Activated CD4-positive, alpha-beta memory T cell treated with anti-CD3 and anti-CD28 coated beads for 36 hours (primary cell): ENCODE data around the gene ELOVL1. TPM values are rescaled to one million over a fixed set of nuclear protein-coding genes. Genes with fewer than 3 reads are reported as not detected.
"Not testable (repeated sequence)": the region's sequence is repeated elsewhere in the genome, so short reads cannot be mapped to it uniquely, and the experiment has no call there.

Source experiments
- CTCF ChIA-PET: fragments of 350-600 bp; sonication (Branson Sonifier 250); formaldehyde crosslinking; loops from one replicate; lab custom pipeline; 2021; ENCODE audit warnings: antibody characterized with exemption, inconsistent platforms; lab: Charles Lee
- POLR2A ChIA-PET: fragments of 350-600 bp; sonication (Branson Sonifier 250); formaldehyde crosslinking; loops from one replicate; lab custom pipeline; 2021; ENCODE audit warnings: antibody characterized with exemption; lab: Charles Lee
- DNase-seq: peaks from one replicate; pipeline ENCODE4 v3.0.0-alpha.2; 2020
- H3K27ac Mint-ChIP-seq: one replicate; pipeline ENCODE4 v1.8.0; 2021; ENCODE audit warnings: mixed read lengths
- H3K27me3 Mint-ChIP-seq: one replicate; pipeline ENCODE4 v1.8.0; 2021; ENCODE audit warnings: mixed read lengths
- H3K36me3 Mint-ChIP-seq: one replicate; pipeline ENCODE4 v1.8.0; 2021; ENCODE audit warnings: mixed read lengths
- H3K4me1 Mint-ChIP-seq: one replicate; pipeline ENCODE4 v1.8.0; 2021; ENCODE audit warnings: low read depth, mixed read lengths
- H3K4me3 Mint-ChIP-seq: one replicate; pipeline ENCODE4 v1.8.0; 2021; ENCODE audit warnings: mild to moderate bottlenecking, mixed read lengths
- H3K9me3 Mint-ChIP-seq: one replicate; pipeline ENCODE4 v1.8.0; 2021; ENCODE audit warnings: mixed read lengths
- intact Hi-C: fragments of 100-400 bp; cut with micrococcal nuclease; formaldehyde crosslinking; loops from one replicate; pipeline ENCODE4 v1.15.1; 2023
- total RNA-seq, 2 experiments: library from RNA; stranded (reverse); gene quantifications; one replicate each; pipeline ENCODE4 v1.2.3, GENCODE V29; 2021

The ELOVL1 gene
- total RNA-seq, 2 experiments from 2014 or later = 63.4 to 64.7 TPM

DNA sequence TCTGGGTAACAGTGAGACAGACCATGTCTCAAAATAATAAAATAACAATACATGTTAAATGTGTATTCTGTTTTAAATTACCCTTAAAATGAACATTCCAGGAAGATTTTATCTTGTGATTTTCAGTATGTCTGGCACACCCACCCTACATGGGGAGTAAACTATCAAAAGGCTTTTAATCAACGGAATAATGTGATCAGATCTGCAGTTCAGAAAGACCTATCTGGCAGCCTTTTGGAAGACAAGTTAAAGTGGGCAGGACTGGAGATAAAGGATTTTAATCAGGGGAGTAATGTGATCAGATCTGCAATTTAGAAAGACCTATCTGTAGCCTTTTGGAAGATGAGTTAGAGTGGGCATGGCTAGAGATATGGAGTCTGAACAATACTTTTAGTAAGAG is 11.7 kb upstream of the ELOVL1 start:
- no peak overlapping the region for H3K27ac Mint-ChIP-seq
- no peaks in the 10 kb centered on the region for H3K4me1 Mint-ChIP-seq
- no peaks in the 10 kb centered on the region for H3K27me3 Mint-ChIP-seq
- ChIA-PET POLR2A (no interaction called here), CTCF (no interaction called here)
- peaks cover 29% of the 10 kb centered on the region for H3K36me3 Mint-ChIP-seq
- intact Hi-C loops = no loop called here
- no peak overlapping the region for H3K4me3 Mint-ChIP-seq
- no peaks in the 10 kb centered on the region for H3K9me3 Mint-ChIP-seq
- no peak for DNase-seq

DNA sequence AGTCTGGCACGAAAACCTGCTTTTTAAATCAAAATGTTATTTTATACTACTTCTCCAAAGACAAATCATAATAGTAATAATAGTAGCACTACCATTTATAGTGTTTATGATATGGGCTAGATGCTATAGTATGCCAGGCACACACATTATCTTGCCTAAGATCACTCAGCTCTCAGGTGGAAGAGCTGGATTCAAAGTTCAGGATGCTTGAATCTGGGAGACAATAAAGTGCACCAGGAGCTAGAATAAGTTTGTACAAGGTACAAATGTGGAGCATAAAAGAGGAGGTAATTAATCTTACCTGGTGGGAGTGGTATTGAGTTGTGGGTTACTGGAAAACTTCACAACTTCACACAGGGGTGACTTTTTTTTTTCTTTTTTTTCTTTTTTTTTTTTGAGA is 10.0 kb upstream of the ELOVL1 start:
- ChIA-PET CTCF (interaction anchor here (1.2 to 2.3 kb wide), 2 partner anchors 37 to 151 kb away, joined by 3 to 11 read pairs; no protein-coding TSS in a partner anchor), POLR2A (interaction anchor here (0.7 to 1.7 kb wide), 2 partner anchors 10 to 146 kb away, joined by 3 to 5 read pairs; partner anchors contain the start of gene ELOVL1)
- H3K27me3 Mint-ChIP-seq = no peaks in the 10 kb centered on the region
- no peak overlapping the region for H3K4me3 Mint-ChIP-seq
- peaks cover 19% of the 10 kb centered on the region for H3K36me3 Mint-ChIP-seq
- DNase-seq = no peak
- H3K9me3 Mint-ChIP-seq = no peaks in the 10 kb centered on the region
- H3K27ac Mint-ChIP-seq = no peak overlapping the region
- H3K4me1 Mint-ChIP-seq = no peaks in the 10 kb centered on the region
- intact Hi-C loops = no loop called here

DNA sequence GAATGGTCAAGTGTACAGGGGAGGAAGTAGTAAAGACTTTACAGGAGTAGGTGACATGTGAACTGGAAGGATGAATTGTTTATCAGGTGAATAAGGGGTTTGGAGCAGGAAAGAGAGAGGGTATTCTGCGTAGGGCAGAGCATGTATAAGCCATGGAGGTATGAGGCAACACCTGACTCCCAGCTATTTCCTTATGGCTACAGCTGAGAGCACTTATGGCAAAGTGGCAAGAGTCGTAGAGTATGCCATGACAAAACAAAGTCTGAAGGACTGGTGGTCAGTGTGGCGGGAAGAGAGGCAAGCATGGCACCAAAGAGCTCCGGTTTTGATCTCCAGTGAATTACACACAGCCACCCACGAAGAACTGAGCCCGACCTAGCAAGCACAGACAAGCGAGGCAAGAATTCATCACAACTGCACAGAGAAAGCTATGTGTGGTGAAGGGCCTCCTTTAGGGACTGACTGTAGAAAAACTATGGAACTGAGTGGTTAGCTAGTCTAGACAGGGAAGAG is 9.0 kb upstream of the ELOVL1 start:
- intact Hi-C loops = no loop called here
- DNase-seq = no peak
- Mint-ChIP-seq H3K4me3 (no peak overlapping the region), H3K27ac (no peak overlapping the region), H3K36me3 (peaks cover 17% of the 10 kb centered on the region), H3K4me1 (no peaks in the 10 kb centered on the region), H3K9me3 (no peaks in the 10 kb centered on the region), H3K27me3 (no peaks in the 10 kb centered on the region)
- ChIA-PET CTCF (interaction anchor here (1.5 to 2.3 kb wide), 2 partner anchors 38 to 150 kb away, joined by 7 to 11 read pairs; no protein-coding TSS in a partner anchor), POLR2A (no interaction called here)

DNA sequence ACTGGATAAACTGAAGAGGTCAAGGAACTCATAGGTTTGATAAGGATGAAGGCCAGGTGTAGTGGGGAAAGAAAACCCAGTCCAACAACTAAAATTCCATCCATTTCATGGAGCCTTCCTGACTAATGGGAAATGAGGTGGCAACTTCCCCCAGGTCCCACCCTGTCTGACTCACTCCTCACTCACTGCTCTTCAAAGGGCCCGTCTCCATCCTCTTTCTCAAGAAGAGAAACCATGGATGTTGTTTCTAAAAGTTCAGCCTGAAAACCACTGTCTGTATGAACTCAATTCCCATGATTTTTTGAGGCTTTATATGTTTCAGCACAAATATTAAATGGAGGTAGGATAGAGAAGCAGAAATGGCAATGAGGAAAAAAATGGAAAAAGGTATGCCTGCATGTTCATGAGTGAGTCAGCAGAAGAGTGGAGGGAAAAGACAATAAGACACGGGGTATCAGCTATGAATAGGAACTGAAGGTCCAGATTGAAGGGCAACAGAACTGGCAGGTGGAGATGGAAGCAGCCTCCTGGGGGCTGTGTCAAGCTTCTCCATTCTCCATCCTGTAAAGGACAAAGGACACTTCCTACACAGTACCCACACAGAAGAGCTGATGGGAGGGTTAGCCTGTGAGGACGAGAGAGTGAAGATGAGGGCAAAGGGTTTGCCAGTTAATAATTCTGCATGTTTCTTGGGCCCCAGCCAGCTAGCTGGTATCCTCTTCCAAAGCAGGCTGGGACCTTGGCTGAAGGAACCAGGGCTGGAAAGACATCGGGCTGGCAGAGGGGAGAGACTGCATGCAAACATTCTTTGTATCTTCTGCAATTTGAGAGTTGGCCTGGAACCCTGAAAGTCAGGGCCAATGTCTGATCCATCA is 5.5 kb upstream of the ELOVL1 start:
- Mint-ChIP-seq H3K27me3 (no peaks in the 10 kb centered on the region), H3K27ac (no peak overlapping the region), H3K4me1 (peaks cover 13% of the 10 kb centered on the region), H3K4me3 (no peak overlapping the region), H3K9me3 (no peaks in the 10 kb centered on the region), H3K36me3 (peaks cover 9% of the 10 kb centered on the region)
- CTCF ChIA-PET = no interaction called here
- POLR2A ChIA-PET = interaction anchor here (1.3 kb wide), 1 partner anchor 15 kb away, joined by 3 read pairs; the partner anchor contains the start of gene CDC20
- intact Hi-C loops = no loop called here
- DNase-seq = no peak

DNA sequence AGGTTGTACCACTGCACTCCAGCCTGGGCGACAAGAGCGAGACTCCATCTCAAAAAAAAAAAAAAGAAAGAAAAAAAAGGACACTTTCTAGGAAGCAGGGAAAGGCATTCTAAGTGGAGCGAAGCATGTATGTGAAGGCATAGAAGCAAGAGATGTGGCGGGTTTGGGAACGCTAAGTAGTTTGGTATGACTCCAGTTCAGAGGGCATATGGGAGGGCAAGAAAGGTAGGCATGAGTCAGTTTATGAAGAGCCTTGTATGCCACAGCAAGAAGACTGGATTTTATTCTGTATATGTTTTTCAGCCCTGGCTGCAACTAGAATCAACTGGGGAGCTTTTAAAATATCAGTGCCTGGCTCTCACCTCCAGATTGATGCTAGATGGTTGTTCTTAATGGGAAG is 4.4 kb upstream of the ELOVL1 start:
- Mint-ChIP-seq H3K4me1 (peaks cover 14% of the 10 kb centered on the region), H3K27me3 (no peaks in the 10 kb centered on the region), H3K36me3 (peaks cover 10% of the 10 kb centered on the region), H3K27ac (no peak overlapping the region), H3K4me3 (no peak overlapping the region), H3K9me3 (no peaks in the 10 kb centered on the region)
- ChIA-PET CTCF (no interaction called here), POLR2A (interaction anchor here (1.3 kb wide), 1 partner anchor 14 kb away, joined by 3 read pairs; the partner anchor contains the start of gene CDC20)
- intact Hi-C loops = no loop called here
- DNase-seq = no peak

DNA sequence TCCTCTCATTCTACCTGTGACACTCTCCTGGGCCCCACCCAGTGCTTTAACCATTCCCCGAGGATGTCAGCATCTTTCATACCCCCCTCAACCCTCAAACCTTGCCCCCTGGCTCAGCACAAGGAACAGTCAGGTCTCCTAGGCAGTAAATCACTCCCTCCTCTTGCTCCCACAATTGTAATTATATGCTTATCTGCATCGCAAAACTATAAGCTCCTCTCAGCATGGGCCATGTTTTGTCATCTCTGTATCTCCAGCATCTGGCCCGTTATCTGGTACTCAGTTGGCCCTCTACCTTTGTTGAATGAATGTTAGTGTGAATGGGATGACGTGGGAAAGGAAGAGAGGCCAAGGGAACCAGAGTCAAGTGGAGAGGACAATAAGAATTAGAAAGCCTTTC is 2.8 kb upstream of the ELOVL1 start:
- ChIA-PET POLR2A (no interaction called here), CTCF (no interaction called here)
- Mint-ChIP-seq H3K27ac (no peak overlapping the region), H3K4me1 (peaks cover 21% of the 10 kb centered on the region), H3K4me3 (no peak overlapping the region), H3K9me3 (no peaks in the 10 kb centered on the region), H3K36me3 (peaks cover 10% of the 10 kb centered on the region), H3K27me3 (no peaks in the 10 kb centered on the region)
- no peak for DNase-seq
- intact Hi-C loops = no loop called here

DNA sequence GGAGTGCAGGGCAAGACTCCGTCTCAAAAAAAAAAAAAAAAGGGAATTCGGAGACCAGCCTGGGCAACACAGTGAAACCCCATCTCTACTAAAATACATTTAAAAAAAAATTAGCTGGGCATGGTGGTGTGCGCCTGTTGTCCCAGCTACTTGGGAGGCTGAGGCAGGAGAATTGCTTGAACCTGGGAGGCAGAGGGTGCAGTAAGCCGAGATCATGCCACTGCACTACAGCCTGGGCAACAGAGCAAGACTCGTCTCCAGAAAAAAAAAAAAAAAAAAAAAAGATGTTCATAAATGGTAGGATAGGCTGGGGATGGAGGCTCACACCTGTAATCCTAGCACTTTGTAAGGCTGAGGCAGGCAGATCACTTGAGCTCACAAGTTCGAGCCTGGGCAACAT is 2.0 kb upstream of the ELOVL1 start:
- POLR2A ChIA-PET = interaction anchor here (0.6 to 0.7 kb wide), 2 partner anchors 9 to 84 kb away, joined by 5 read pairs; partner anchors contain the start of gene HYI
- not testable (repeated sequence) for H3K27ac Mint-ChIP-seq
- intact Hi-C loops = loop anchor here (2.0 to 10.0 kb wide), 4 partner anchors 19 to 1445 kb away; partner anchors contain the start of genes HYI, MED8 and SZT2

DNA sequence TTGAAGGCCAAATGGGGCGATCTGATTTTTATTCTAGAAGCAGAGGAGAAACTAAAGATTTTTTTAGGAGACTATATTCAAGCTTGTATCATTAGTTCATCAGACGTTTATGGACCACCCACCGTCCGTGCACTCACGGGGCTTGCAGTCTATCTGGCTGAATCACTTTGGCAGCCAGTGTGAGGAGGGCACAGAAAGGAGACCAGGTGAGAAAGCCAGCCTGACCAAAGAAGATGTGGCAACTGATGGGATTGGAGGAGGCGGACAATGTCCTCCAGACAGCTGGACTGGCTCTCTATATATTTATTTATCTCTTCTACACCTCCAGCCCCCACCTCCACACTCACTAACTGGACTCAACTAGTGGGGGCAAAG is 822 bp upstream of the ELOVL1 start:
- peak overlapping the region; percentile 87 for H3K27ac Mint-ChIP-seq
- intact Hi-C loops = loop anchor here (1.0 to 10.0 kb wide), 5 partner anchors 10 to 1446 kb away; partner anchors contain the start of genes CDC20, HYI, MED8 and SZT2
- H3K4me3 Mint-ChIP-seq = peak overlapping the region; percentile 91
- ChIA-PET POLR2A (interaction anchor here (0.6 to 3.0 kb wide), 9 partner anchors 9 to 602 kb away, joined by 3 to 28 read pairs (median 4); partner anchors contain the start of genes C1orf50, CDC20, KDM4A and MED8), CTCF (interaction anchor here (0.7 to 1.6 kb wide), 10 partner anchors 10 to 196 kb away, joined by 3 to 14 read pairs (median 4); partner anchors contain the start of genes CDC20, CFAP57, EBNA1BP2 and MED8)
- peaks cover 18% of the 10 kb centered on the region for H3K36me3 Mint-ChIP-seq
- H3K27me3 Mint-ChIP-seq = no peaks in the 10 kb centered on the region
- DNase-seq = no peak
- H3K9me3 Mint-ChIP-seq = no peaks in the 10 kb centered on the region
- H3K4me1 Mint-ChIP-seq = peaks cover 28% of the 10 kb centered on the region

More for the DNA sequence above, 2.0 kb upstream of the ELOVL1 start:
- H3K4me3 Mint-ChIP-seq, DNase-seq, H3K27me3 Mint-ChIP-seq, CTCF ChIA-PET, H3K9me3 Mint-ChIP-seq: not testable (repeated sequence)
- H3K36me3 Mint-ChIP-seq = peaks cover 12% of the 10 kb centered on the region
- H3K4me1 Mint-ChIP-seq = peaks cover 28% of the 10 kb centered on the region

DNA sequence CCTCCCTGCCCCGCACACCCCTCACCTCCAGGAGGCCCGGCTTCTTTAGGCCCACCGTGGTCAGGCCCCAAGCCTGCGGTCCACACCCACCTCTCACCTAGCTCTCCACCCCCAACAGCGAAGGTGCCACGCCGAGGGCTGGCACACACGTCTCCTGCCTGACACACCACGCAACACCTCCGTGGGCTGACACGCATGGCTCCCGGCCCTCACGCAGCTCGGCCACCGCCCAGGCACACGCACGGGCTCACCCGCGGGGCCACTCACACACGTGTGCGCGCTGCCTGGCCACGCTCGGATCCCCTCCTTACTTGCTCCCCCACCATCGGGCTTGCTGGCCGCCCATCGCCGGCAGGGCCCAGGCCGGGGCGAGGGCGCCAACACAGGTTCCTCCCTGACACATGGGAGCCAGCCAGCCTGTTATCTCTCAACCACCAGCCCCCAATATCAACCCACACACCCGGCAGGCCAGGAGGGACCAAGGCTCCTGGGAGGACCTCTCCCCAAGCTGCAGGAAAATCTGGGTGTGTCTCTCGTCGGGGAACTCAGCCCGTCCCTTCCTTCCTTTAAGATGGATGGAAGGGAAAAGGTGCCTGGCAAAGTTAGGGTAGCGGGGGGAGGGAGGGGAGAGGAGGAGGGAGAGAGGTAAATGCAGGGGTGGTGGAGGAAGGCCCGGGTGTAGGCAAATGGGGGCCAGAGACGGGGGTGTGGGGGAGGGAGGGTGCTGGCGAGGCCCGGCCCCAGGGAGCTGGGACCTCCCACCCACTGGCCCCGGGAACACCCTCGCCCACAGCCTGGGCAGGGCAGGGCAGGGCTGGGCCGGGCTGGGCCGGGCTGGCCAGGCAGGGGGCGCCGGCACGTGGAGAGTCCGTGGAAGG is 546 bp downstream of the ELOVL1 start:
- DNase-seq = peak; percentile 49
- peak overlapping the region; percentile 93 for H3K4me3 Mint-ChIP-seq
- peak overlapping the region; percentile 91 for H3K27ac Mint-ChIP-seq
- intact Hi-C loops = loop anchor here (5.0 to 10.0 kb wide), 3 partner anchors 85 to 1448 kb away; partner anchors contain the start of gene HYI
- no peaks in the 10 kb centered on the region for H3K9me3 Mint-ChIP-seq
- peaks cover 24% of the 10 kb centered on the region for H3K36me3 Mint-ChIP-seq
- no peaks in the 10 kb centered on the region for H3K27me3 Mint-ChIP-seq
- ChIA-PET CTCF (interaction anchor here (0.6 to 1.6 kb wide), 10 partner anchors 9 to 454 kb away, joined by 3 to 14 read pairs (median 4); partner anchors contain the start of genes CDC20, CFAP57, EBNA1BP2 and MED8), POLR2A (interaction anchor here (0.6 to 3.0 kb wide), 7 partner anchors 9 to 600 kb away, joined by 3 to 28 read pairs (median 4); partner anchors contain the start of genes C1orf50, CDC20, KDM4A and MED8)
- peaks cover 30% of the 10 kb centered on the region for H3K4me1 Mint-ChIP-seq

DNA sequence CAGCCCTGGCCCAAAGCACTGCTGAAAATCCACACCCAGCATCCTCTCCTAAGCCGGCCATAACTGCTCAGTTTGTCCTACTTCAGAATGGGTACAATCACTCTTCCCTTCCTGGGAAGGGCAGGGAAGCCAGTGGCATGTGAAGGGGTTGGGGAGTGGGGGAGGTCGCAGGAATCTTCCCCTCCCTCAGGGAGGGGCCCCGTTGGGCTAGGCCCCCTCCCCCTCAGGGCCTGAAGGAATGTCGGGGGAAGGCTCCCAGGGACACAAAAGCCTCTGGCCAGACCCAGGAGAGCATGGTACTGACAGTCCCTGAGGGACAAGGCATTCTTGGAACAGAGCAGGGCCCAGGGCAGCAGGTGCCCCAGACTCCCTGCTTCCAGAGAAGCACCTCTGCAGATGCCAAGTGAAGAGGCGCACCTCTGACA is 1.2 kb downstream of the ELOVL1 start:
- no peak for DNase-seq
- Mint-ChIP-seq H3K27ac (peak overlapping the region; percentile 91), H3K4me3 (peak overlapping the region; percentile 93), H3K36me3 (peaks cover 31% of the 10 kb centered on the region), H3K4me1 (peaks cover 32% of the 10 kb centered on the region), H3K9me3 (no peaks in the 10 kb centered on the region), H3K27me3 (no peaks in the 10 kb centered on the region)
- ChIA-PET CTCF (no interaction called here), POLR2A (interaction anchor here (1.0 to 3.0 kb wide), 4 partner anchors 8 to 284 kb away, joined by 3 to 28 read pairs (median 16); partner anchors contain the start of genes CDC20, KDM4A, MED8 and SZT2)
- intact Hi-C loops = loop anchor here (5.0 to 10.0 kb wide), 3 partner anchors 86 to 1448 kb away; partner anchors contain the start of gene HYI

DNA sequence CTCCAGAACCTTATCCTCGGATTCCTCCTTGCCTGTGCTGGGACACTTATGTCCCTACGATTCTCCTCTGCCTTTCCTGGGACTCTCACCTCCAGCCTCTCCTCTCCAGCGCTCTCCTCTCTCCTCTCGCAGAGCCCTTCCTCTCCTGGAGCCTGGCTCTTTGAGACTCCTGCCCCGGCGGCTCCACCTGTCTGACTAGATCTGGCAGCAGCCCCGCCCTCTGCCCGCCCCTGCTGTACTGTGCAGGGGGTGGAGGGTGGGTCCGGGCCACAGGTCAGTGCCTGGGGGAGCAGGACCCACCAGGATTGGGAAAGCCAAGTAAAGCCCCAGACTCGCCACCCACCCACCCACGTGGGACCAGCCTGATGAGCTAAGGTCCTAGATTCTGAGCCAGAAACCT is 1.6 kb downstream of the ELOVL1 start:
- H3K36me3 Mint-ChIP-seq = peaks cover 35% of the 10 kb centered on the region
- no peaks in the 10 kb centered on the region for H3K27me3 Mint-ChIP-seq
- DNase-seq = peak; percentile 27
- peak overlapping the region; percentile 93 for H3K4me3 Mint-ChIP-seq
- ChIA-PET POLR2A (interaction anchor here (2.4 to 3.0 kb wide), 2 partner anchors 23 to 284 kb away, joined by 9 to 28 read pairs; partner anchors contain the start of genes KDM4A, MED8 and SZT2), CTCF (no interaction called here)
- intact Hi-C loops = loop anchor here (5.0 to 10.0 kb wide), 3 partner anchors 86 to 1449 kb away; partner anchors contain the start of gene HYI
- H3K4me1 Mint-ChIP-seq = peaks cover 37% of the 10 kb centered on the region
- H3K9me3 Mint-ChIP-seq = no peaks in the 10 kb centered on the region
- H3K27ac Mint-ChIP-seq = peak overlapping the region; percentile 91
